Heart left ventricle (tissue), 16 donors: ENCODE results near the gene MRFAP1. TPM values are rescaled to one million over a fixed set of nuclear protein-coding genes. Genes with fewer than 3 reads are reported as not detected.
"Not testable (repeated sequence)": the region's sequence is repeated elsewhere in the genome, so short reads cannot be mapped to it uniquely, and the experiment has no call there.

ENCODE experiments used
- ATAC-seq, 4 donors: fragments of 200-7000 bp; cut with Tn5 transposase; one replicate each; pipeline ENCODE4 v1.9.1; 2020 to 2022; ENCODE audit warnings: moderate library complexity in 4 of 4, mild to moderate bottlenecking in 3 of 4, moderate number of reproducible peaks in 1 of 4
- DNase-seq, 5 donors: peaks; one replicate each; pipeline ENCODE4 v3.0.0-alpha.2; 2020
- H3K27ac ChIP-seq, 12 donors: fragments of 200-600 bp; sonication (generic) in 4 of 12; one replicate each; pipeline versions ENCODE4 v1.5.0 to v1.8.0; 2016 to 2022; ENCODE audit warnings: mild to moderate bottlenecking in 2 of 12
- H3K27me3 ChIP-seq, 9 donors: fragments of 200-600 bp; sonication (generic) in 2 of 9; one replicate each; pipeline versions ENCODE4 v1.5.1 to v1.8.0; 2016 to 2022; ENCODE audit warnings: mild to moderate bottlenecking in 3 of 9
- H3K36me3 ChIP-seq, 9 donors: fragments of 200-600 bp; sonication (generic) in 2 of 9; one replicate each; pipeline versions ENCODE4 v1.5.0 to v1.8.0; 2018 to 2022; ENCODE audit warnings: mild to moderate bottlenecking in 2 of 9
- H3K4me1 ChIP-seq, 12 donors: fragments of 200-600 bp; sonication (generic) in 4 of 12; one replicate each; pipeline versions ENCODE4 v1.5.0 to v1.8.0; 2016 to 2022; ENCODE audit warnings: mild to moderate bottlenecking in 3 of 12
- H3K4me3 ChIP-seq, 12 donors: fragments of 200-600 bp; sonication (generic) in 4 of 12; one replicate each; pipeline versions ENCODE4 v1.5.0 to v1.8.0; 2017 to 2022; ENCODE audit warnings: mild to moderate bottlenecking in 9 of 12, moderate library complexity in 4 of 12
- H3K9me3 ChIP-seq, 12 donors: fragments of 200-600 bp; sonication (generic) in 4 of 12; one replicate each; pipeline versions ENCODE4 v1.5.0 to v1.8.0; 2016 to 2022; ENCODE audit warnings: mild to moderate bottlenecking in 1 of 12
- CTCF ChIP-seq, 12 donors: fragments of 200-600 bp; sonication (generic) in 4 of 12; IDR thresholded peaks; one replicate each; pipeline versions ENCODE4 v1.5.0 to v1.8.0; 2018 to 2022; ENCODE audit warnings: antibody characterized with exemption in 12 of 12, mild to moderate bottlenecking in 5 of 12
- POLR2A ChIP-seq, 2 donors: fragments of 450-650 bp; IDR thresholded peaks; one replicate each; pipeline ENCODE4 v1.6.1; 2017; ENCODE audit warnings: antibody characterized with exemption in 2 of 2, mild to moderate bottlenecking in 2 of 2, moderate library complexity in 2 of 2
- WGBS, 4 donors: extraction: QIAGEN DNeasy Blood & Tissue Kit in 2 of 4; methylation state at CpG; one replicate each; pipeline versions ENCODE4 v1.1.5 to v1.1.7; 2013 to 2018; 5-methylcytosine and 5-hydroxymethylcytosine counted together
- intact Hi-C, 10 donors: fragments of 100-400 bp; cut with DNase I; formaldehyde crosslinking; loops; one replicate each; pipeline versions ENCODE4 v1.11.1 to v1.14.2; 2022
- polyA plus RNA-seq, 2 donors: library from polyadenylated mRNA; stranded (reverse); fragments of 200-250 nt; gene quantifications; one replicate each; pipeline ENCODE4 v1.2.3, GENCODE V29; 2013
- total RNA-seq, 9 donors: library from RNA; depleted of rRNA in 2 of 9; stranded (reverse); fragments of >200 nt in 2 of 9; fragmentation: NEBNext Ultra II Directional in 3 of 9; extraction: Animal tissue kit (Norgen Biotek cat#: 25700) in 3 of 9; gene quantifications; one replicate each; pipeline versions ENCODE4 v1.1.0 to v1.2.4, GENCODE V29; 2016 to 2023
- donor health status: ischemic (EF 13 %, LVEDD 7.1; RV severe dilation, severe dysfunction).
- donor health status: healthy with polysubstance abuse.
- donor health status: DM: no; HTN: yes; CAD: no.
- donor health status: DM: no; HTN: no; CAD: no.
- donor health status: ischemic (EF 25% LVEDD 6.9; RV normal size, moderate dysfunction).
- donor health status: ischemic (EF 25% LVEDD 5.7; RV mildly dilated, moderate dysfunction).
- donor health status: healthy.
- donor health status: DM: yes; HTN: yes; CAD: no.
- donor health status: ischemic (EF 35%, LVEDD 5.7; RV mildly dilated, moderate dysfunction).
- donor health status: nonischemic (EF 11% LVEDD 7.7; RV severe dilation, severe dysfunction).
- donor health status: DM: yes; HTN: yes; CAD: no.
- donor health status: PGD.
- donor health status: ischemic (EF 29% LVEDD 5.4; RV normal size, mild dysfunction).
- donor health status: nonischemic (EF 23%, LVEDD 6.1; RV moderate dilation, normal function).

MRFAP1 gene
- total and polyA plus RNA-seq, 11 donors: 162 to 514 (median 239) TPM

- DNase-seq: not testable (repeated sequence)
- intact Hi-C loops: loop anchor here in 3 of 10 donors (1.0 to 5.0 kb wide), 3 partner anchors 32 to 34 kb away; partner anchors contain the start of genes MRFAP1 (in 2 of the 3) and MRFAP1L1 (in 1 of the 3)
- peak in 2 of 4 donors; percentile 27 to 36 for ATAC-seq
These were observed 32.7 kb downstream of the MRFAP1 start for GRCh38 chr4:6673191-6673659.

GRCh38 chr4:6673660-6674499 lies 33.4 kb downstream of the MRFAP1 start:
- peak overlapping the region; percentile 47 to 96 (median 74) for H3K4me3 ChIP-seq
- DNase-seq (peak; percentile 94 to 97 (median 96)), ATAC-seq (peak; percentile 88 to 95 (median 90))
- H3K27ac ChIP-seq: peak overlapping the region; percentile 38 to 89 (median 84)
- no peaks in the 10 kb centered on the region for H3K9me3 ChIP-seq
- no peaks in the 10 kb centered on the region for H3K27me3 ChIP-seq
- TF ChIP-seq CTCF (IDR thresholded peaks at IDR 0.05) (no peak), POLR2A (IDR thresholded peaks at IDR 0.05) (peak in 1 of 2 donors; percentile 72)
- H3K4me1 ChIP-seq: peaks cover 3 to 41% (median 30%) of the 10 kb centered on the region in 12 donors
- WGBS, 4 donors: 1 to 3% (median 2%) methylated on average over 32 to 89 of the region's 89 CpGs
- peaks cover 0 to 17% (median 8%) of the 10 kb centered on the region in 9 donors for H3K36me3 ChIP-seq
- intact Hi-C loops: loop anchor here in 3 of 10 donors (1.0 to 5.0 kb wide), 4 partner anchors 33 to 36 kb away; partner anchors contain the start of genes MRFAP1 (in 2 of the 3) and MRFAP1L1 (in 1 of the 3)

More at GRCh38 chr4:6673191-6673659, 32.7 kb downstream of the MRFAP1 start:
- 34 to 62% (median 45%) methylated on average over 14 of the region's 14 CpGs for WGBS, 4 donors
- H3K4me1 ChIP-seq: peaks cover 3 to 41% (median 30%) of the 10 kb centered on the region in 12 donors
- not testable (repeated sequence) for H3K9me3 ChIP-seq, H3K27me3 ChIP-seq
- peak in 1 of 2 donors; percentile 33 for TF ChIP-seq POLR2A (IDR thresholded peaks at IDR 0.05)
- peaks cover 0 to 17% (median 8%) of the 10 kb centered on the region in 9 donors for H3K36me3 ChIP-seq
- peak overlapping the region in 11 of 12 donors; percentile 78 to 89 (median 84) for H3K27ac ChIP-seq
- peak overlapping the region; percentile 47 to 96 (median 74) for H3K4me3 ChIP-seq

- peak in 1 of 4 donors; percentile 27 for ATAC-seq
These were observed 34.1 kb downstream of the MRFAP1 start for GRCh38 chr4:6674500-6675149.

More at GRCh38 chr4:6674500-6675149, 34.1 kb downstream of the MRFAP1 start:
- TF ChIP-seq CTCF (IDR thresholded peaks at IDR 0.05) (peak in 6 of 12 donors; percentile 10 to 34 (median 26)), POLR2A (IDR thresholded peaks at IDR 0.05) (no peak)
- H3K9me3 ChIP-seq: no peaks in the 10 kb centered on the region
- peak overlapping the region; percentile 47 to 96 (median 74) for H3K4me3 ChIP-seq
- DNase-seq: no peak
- H3K36me3 ChIP-seq: peaks cover 0 to 17% (median 8%) of the 10 kb centered on the region in 9 donors
- peaks cover 3 to 41% (median 30%) of the 10 kb centered on the region in 12 donors for H3K4me1 ChIP-seq
- 5 to 8% (median 7%) methylated on average over 40 of the region's 40 CpGs for WGBS, 4 donors
- H3K27me3 ChIP-seq: no peaks in the 10 kb centered on the region
- H3K27ac ChIP-seq: peak overlapping the region; percentile 38 to 89 (median 84)
- intact Hi-C loops: loop anchor here in 2 of 10 donors (1.0 to 5.0 kb wide), 2 partner anchors 33 to 36 kb away; partner anchors contain the start of gene MRFAP1L1 (in 1 of the 2)
